Stimulated activated naive B cell treated with anti-CD40 and anti-IgM and Interleukin-4, amounts not matched to agents 10 μg/mL and 1 μg/mL and 100 μg/mL, for 72 hours (primary cell): ENCODE data around the gene DPY19L2.
"Not testable (repeated sequence)": the region's sequence is repeated elsewhere in the genome, so short reads cannot be mapped to it uniquely, and the experiment has no call there.

Source experiments
- ATAC-seq, 2 donors: fragments of 150-1000 bp; cut with Tn5 transposase; replicated peaks; 2 replicates each; pipeline ENCODE4 v1.10.0; 2021; ENCODE audit warnings: moderate library complexity in 1 of 2
- DNase-seq: peaks from one replicate; pipeline ENCODE4 v3.0.0; 2021
- H3K27ac Mint-ChIP-seq: one replicate; pipeline ENCODE4 v1.8.0; 2022; ENCODE audit warnings: mild to moderate bottlenecking, mixed read lengths
- H3K27me3 Mint-ChIP-seq, 2 donors: one replicate each; pipeline ENCODE4 v1.8.0; 2022; ENCODE audit warnings: mixed read lengths in 2 of 2
- H3K36me3 Mint-ChIP-seq, 2 donors: one replicate each; pipeline ENCODE4 v1.8.0; 2022; ENCODE audit warnings: mixed read lengths in 2 of 2, mild to moderate bottlenecking in 1 of 2
- H3K4me1 Mint-ChIP-seq, 2 donors: one replicate each; pipeline ENCODE4 v1.8.0; 2022; ENCODE audit warnings: mixed read lengths in 2 of 2, mild to moderate bottlenecking in 1 of 2
- H3K4me3 Mint-ChIP-seq, 2 donors: one replicate each; pipeline ENCODE4 v1.8.0; 2022; ENCODE audit warnings: mild to moderate bottlenecking in 2 of 2, mixed read lengths in 2 of 2, moderate library complexity in 1 of 2
- H3K9me3 Mint-ChIP-seq, 2 donors: one replicate each; pipeline ENCODE4 v1.8.0; 2022; ENCODE audit warnings: mixed read lengths in 2 of 2, mild to moderate bottlenecking in 1 of 2

DPY19L2 gene

DNA sequence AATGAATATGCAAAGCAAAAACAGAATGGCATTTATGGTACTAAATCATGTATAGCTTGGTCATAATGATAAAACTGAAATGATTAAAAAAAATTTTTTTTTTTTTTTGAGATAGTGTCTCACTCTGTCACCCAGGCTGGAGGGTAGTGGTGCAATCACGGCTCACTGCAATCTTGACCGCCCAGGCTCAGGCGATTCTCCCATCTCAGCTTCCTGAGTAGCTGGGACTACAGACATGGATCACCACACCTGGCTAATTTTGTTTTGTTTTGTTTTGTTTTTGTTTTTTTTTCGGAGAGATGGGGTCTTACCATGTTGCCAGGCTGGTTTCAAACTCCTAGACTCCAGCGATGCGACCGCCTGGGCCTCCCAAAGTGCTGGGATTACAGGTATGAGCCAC lies 138.7 kb downstream of the DPY19L2 start:
- H3K27ac Mint-ChIP-seq, DNase-seq, H3K9me3 Mint-ChIP-seq, ATAC-seq, H3K27me3 Mint-ChIP-seq, H3K4me1 Mint-ChIP-seq, H3K36me3 Mint-ChIP-seq, H3K4me3 Mint-ChIP-seq: not testable (repeated sequence)

DNA sequence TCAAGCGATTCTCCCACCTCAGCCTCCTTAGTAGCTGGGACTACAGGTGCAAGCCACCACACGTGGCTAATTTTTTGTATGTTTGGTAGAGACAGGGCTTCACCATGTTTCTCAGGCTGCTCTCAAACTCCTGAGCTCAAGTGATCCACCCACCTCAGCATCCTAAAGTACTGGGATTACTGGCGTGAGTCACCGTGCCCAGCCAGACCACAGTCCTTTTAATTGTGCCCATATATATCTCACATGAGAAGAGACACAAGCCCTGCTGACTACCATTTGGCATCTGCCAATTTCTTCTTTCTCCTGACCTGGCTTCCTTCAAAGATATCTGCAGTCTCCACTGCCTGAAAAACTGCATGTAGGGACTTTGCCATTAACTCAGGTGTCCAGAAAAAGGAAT lies 142.5 kb downstream of the DPY19L2 start:
- no peak for DNase-seq
- Mint-ChIP-seq H3K4me1 (no peaks in the 10 kb centered on the region), H3K9me3 (peaks cover 5 to 7% of the 10 kb centered on the region in 2 donors), H3K27me3 (no peaks in the 10 kb centered on the region), H3K27ac (no peak overlapping the region), H3K4me3 (no peak overlapping the region), H3K36me3 (no peaks in the 10 kb centered on the region)
- ATAC-seq = no peak

DNA sequence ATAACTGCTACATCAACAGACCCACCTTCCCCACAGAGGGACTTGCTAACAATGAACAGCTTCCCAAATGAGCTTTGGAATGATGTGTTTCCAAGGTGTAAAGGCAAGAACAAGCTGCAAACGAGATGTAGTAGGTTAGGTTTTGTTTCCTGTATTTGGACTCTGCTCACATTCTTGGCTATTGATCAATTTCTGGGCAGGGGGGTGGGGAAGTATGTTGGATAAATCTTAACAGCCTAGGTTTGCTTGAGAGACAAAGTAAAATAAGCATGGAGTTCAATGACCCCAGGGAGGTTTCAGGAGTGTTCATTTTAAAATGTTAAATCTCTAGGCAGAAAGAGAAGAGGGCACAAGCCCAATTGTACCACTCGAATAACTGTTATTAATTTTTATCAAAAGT lies 146.6 kb downstream of the DPY19L2 start:
- Mint-ChIP-seq H3K4me1 (no peaks in the 10 kb centered on the region), H3K27ac (no peak overlapping the region), H3K4me3 (no peak overlapping the region), H3K27me3 (no peaks in the 10 kb centered on the region), H3K36me3 (no peaks in the 10 kb centered on the region), H3K9me3 (no peaks in the 10 kb centered on the region)
- DNase-seq (no peak), ATAC-seq (no peak)
